ENCODE measurements around the gene ZHX3. TPM values are rescaled to one million over a fixed set of nuclear protein-coding genes. Genes with fewer than 3 reads are reported as not detected.

The ZHX3 gene
- total and polyA plus RNA-seq, 9 of the 15 experiments (the other 6 are each of a cell fraction or from before 2014, with no cell fraction given): 0.80 to 14.6 (median 4.9) TPM

- TF ChIP-seq MYBL2 (IDR thresholded peaks at IDR 0.05; ENCODE audit: low read depth) (no peak), MYBL2 (CRISPR knock-in tag; IDR thresholded peaks at IDR 0.05; ENCODE audit: borderline replicate concordance) (no peak), TEAD4 (IDR thresholded peaks at IDR 0.05; ENCODE audit: low read length) (no peak), TEAD4 (CRISPR knock-in tag; IDR thresholded peaks at IDR 0.05; ENCODE audit: borderline replicate concordance) (no peak), USF1 (CRISPR knock-in tag; IDR thresholded peaks at IDR 0.05) (no peak), ZNF444 (CRISPR knock-in tag; IDR thresholded peaks at IDR 0.05) (no peak)
- TF ChIP-seq, protein P1, sequence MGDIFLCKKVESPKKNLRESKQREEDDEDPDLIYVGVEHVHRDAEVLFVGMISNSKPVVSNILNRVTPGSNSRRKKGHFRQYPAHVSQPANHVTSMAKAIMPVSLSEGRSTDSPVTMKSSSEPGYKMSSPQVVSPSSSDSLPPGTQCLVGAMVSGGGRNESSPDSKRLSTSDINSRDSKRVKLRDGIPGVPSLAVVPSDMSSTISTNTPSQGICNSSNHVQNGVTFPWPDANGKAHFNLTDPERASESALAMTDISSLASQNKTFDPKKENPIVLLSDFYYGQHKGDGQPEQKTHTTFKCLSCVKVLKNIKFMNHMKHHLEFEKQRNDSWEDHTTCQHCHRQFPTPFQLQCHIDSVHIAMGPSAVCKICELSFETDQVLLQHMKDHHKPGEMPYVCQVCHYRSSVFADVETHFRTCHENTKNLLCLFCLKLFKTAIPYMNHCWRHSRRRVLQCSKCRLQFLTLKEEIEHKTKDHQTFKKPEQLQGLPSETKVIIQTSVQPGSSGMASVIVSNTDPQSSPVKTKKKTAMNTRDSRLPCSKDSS (IDR thresholded peaks at IDR 0.05; ENCODE audit: low read depth, partially characterized antibody): no peak
Measured at GRCh38 chr20:41214666-41215065, 102.9 kb downstream of the ZHX3 start (continued).

DNA sequence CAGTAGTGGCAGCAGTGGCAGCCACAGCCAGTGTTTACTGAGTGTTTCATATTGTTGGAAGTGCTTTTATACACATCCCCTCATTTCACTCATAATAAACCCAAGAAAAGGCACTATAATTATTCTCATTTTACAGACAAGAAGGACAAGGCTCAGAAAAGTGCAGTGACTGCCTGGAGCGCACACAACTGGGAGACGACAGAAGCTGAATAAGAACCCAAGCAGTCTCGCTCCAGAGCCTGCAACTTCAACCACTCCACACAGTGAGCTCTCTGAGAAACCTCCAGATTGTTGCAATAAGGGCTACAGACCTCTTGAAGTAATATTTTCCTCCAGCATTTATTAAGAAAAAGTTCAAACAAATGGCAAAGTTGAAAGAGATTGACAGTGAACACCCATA lies 103.3 kb downstream of the ZHX3 start:
- in situ Hi-C loops (cut with MboI) (no loop called here), intact Hi-C loops (cut with micrococcal nuclease) (no loop called here)
- Histone ChIP-seq H4K20me1 (replicated peaks; ENCODE audit: control insufficient read depth, insufficient read depth, low read length) (no peaks in the 10 kb centered on the region), H3K9me1 (ENCODE audit: control insufficient read depth, insufficient read depth, low read length) (no peaks in the 10 kb centered on the region), H3K4me3 (no peak overlapping the region), H3K4me1 (replicated peaks in 1 of 2; ENCODE audit: control insufficient read depth in 2 of 2, insufficient read depth in 2 of 2, low read length in 2 of 2) (peaks cover 0 to 7% of the 10 kb centered on the region in 2 experiments; a peak in 2 of 5 replicates), H3K27ac (ENCODE audit: extremely low read depth, low read depth, low read length) (no peak overlapping the region), H3K4me2 (ENCODE audit: insufficient read depth, low read length) (no peak overlapping the region), H3K9me3 (replicated peaks; ENCODE audit: control insufficient read depth, insufficient read depth, low read depth, low read length) (no peaks in the 10 kb centered on the region), H2AFZ (ENCODE audit: low read depth, low read length) (no peak overlapping the region), H3K79me2 (ENCODE audit: control insufficient read depth, insufficient read depth, low read length) (no peaks in the 10 kb centered on the region), H3K36me3 (ENCODE audit: control insufficient read depth, insufficient read depth, low read length) (no peaks in the 10 kb centered on the region), H3K9ac (ENCODE audit: insufficient read depth in 1 of 2, low read depth in 2 of 2, low read length in 2 of 2) (no peak overlapping the region), H3K27me3 (ENCODE audit: control insufficient read depth in 2 of 2, insufficient read depth in 2 of 2, low read length in 2 of 2) (no peaks in the 10 kb centered on the region)
- no peak for ATAC-seq
- FAIRE-seq: no peak
- TF ChIP-seq DEAF1 (CRISPR knock-in tag; IDR thresholded peaks at IDR 0.05) (no peak), SP1 (CRISPR knock-in tag; IDR thresholded peaks at IDR 0.05) (no peak), HNRNPUL1 (IDR thresholded peaks at IDR 0.05; ENCODE audit: low read length) (no peak), THAP12 (CRISPR knock-in tag; IDR thresholded peaks at IDR 0.05) (no peak)
- CTCF ChIA-PET (ENCODE audit: low intra/inter-chr PET ratio): no interaction called here
- 87% methylated on average over 3 of the region's 3 CpGs for WGBS (ENCODE audit: insufficient coverage, low coverage, missing lambda C conversion rate)
- POLR2A ChIA-PET: interaction anchor here (1.4 kb wide), 1 partner anchor 10 kb away, joined by 4 read pairs; no protein-coding TSS in a partner anchor
- BruUV-seq (replicated peaks): no TSS peak
- no peak for DNase-seq (ENCODE audit: extremely low read depth in 1 of 4, low spot score in 3 of 4)
